H1 (cell line): ENCODE measurements around the gene PLLP. TPM values are rescaled to one million over a fixed set of nuclear protein-coding genes. Genes with fewer than 3 reads are reported as not detected.

Experiments used
- CREB1 ChIP-seq: IDR thresholded peaks from 2 replicates; pipeline ENCODE4 v1.6.1; 2012; ENCODE audit warnings: inconsistent platforms
- FOSL1 ChIP-seq: IDR thresholded peaks from 2 replicates; pipeline ENCODE4 v1.6.1; 2011; ENCODE audit warnings: mild to moderate bottlenecking, low read depth, low read length, moderate library complexity; ENCODE audit not compliant: insufficient read depth
- RFX5 ChIP-seq: IDR thresholded peaks from 2 replicates; pipeline ENCODE4 v1.6.1; 2011; ENCODE audit warnings: low read depth, low read length, improper control_type of control experiment, borderline replicate concordance
- RNF2 ChIP-seq: fragments of 200-900, 300-1000 bp; sonication (generic); IDR thresholded peaks from 2 replicates; pipeline ENCODE4 v1.7.1; 2016; ENCODE audit warnings: borderline replicate concordance, low read depth, mild to moderate bottlenecking, antibody characterized with exemption, low read length; ENCODE audit not compliant: poor library complexity, severe bottlenecking; ENCODE audit errors: missing control alignments
- polyA plus RNA-seq, 7 experiments: library from polyadenylated mRNA; depleted of rRNA in 3 of 7; stranded (reverse) in 5 of 7; unstranded in 2 of 7; fragments of >200 nt in 5 of 7; fragments of 200-250 nt in 2 of 7; gene quantifications; 1 replicate in 5 of 7; 2 replicates in 1 of 7; 4 replicates in 1 of 7; pipeline versions ENCODE4 v1.2.1 to v1.2.3, GENCODE V29; 2011 to 2013; ENCODE audit warnings: missing spikeins in 2 of 7, mixed read lengths in 2 of 7
- total RNA-seq: library from RNA; stranded (reverse); fragmentation: NEBNext Ultra II Directional; extraction: Animal tissue kit (Norgen Biotek cat#: 25700); gene quantifications from 2 replicates; pipeline ENCODE4 v1.2.1, GENCODE V29; 2021
- TF ChIP-seq, protein P1 (sequence below): IDR thresholded peaks from 2 replicates; pipeline ENCODE4 v1.6.1; 2011; ENCODE audit warnings: low read depth, mild to moderate bottlenecking, low read length; ENCODE audit not compliant: insufficient read depth

PLLP gene
- total and polyA plus RNA-seq, 2 of the 8 experiments (the other 6 are each of a cell fraction or from before 2014, with no cell fraction given) = 2.9 to 10.6 TPM

DNA sequence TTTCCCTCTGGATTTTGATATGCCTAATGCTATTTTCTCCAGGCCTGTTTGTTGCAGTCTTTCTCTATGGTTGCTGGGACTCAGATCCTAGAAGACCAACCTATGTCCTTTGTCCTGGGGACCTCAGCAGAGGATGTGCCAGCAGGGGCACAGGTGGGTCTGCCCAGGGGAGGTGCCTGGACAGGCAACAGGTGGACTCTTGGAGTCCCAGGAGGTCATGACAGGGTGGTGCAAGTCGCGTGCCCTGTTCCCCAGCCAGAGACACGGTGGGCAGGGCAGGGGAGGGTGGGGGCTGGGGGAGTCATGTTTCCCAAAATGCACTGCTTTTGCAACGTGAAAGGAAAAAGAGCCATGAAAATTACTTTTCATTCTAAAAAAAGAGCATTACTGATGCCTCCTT, 26.3 kb upstream of the PLLP start (continued):
- TF ChIP-seq RNF2 (no peak), CREB1 (no peak), FOSL1 (no peak), RFX5 (no peak)
- TF ChIP-seq, protein P1, sequence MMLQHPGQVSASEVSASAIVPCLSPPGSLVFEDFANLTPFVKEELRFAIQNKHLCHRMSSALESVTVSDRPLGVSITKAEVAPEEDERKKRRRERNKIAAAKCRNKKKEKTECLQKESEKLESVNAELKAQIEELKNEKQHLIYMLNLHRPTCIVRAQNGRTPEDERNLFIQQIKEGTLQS = no peak
